ENCODE results near the gene GTF2IRD1. TPM values are rescaled to one million over a fixed set of nuclear protein-coding genes. Genes with fewer than 3 reads are reported as not detected.
"Not testable (repeated sequence)": the region's sequence is repeated elsewhere in the genome, so short reads cannot be mapped to it uniquely, and the experiment has no call there.

GTF2IRD1 gene
- total and polyA plus RNA-seq, 2 of the 4 experiments (the other 2 are of a cell fraction), result 4.1 to 21.9 TPM

DNA sequence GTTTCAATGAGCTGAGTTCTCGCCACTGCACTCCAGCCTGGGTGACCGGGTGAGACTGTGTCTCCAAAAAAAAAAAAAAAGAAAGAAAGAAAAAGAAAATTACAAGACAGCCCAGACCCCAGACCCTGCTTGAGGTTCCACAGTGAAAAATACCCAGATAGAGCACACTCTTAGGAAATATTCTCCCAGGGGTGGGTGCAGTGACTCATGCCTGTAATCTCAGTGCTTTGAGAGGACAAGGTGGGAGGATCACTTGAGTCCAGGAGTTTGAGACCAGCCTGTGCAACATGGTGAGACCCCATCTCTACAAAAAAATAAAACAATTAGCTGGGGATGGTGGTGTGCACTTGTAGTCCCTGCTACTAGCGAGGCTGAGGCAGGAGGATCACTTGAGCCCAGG lies 41.1 kb upstream of the GTF2IRD1 start:
- DNase-seq, result peak; percentile 46
- H2BK5ac ChIP-seq (ENCODE audit: low read depth, low read length, poor library complexity, severe bottlenecking), result no peak overlapping the region
- no peak overlapping the region for H4K5ac ChIP-seq (ENCODE audit: low read depth, low read length)
- H3K23ac ChIP-seq (ENCODE audit: low read depth, low read length), result no peak overlapping the region
- TF ChIP-seq CEBPB (IDR thresholded peaks at IDR 0.05; ENCODE audit: low read depth, low read length) (0 out of 2 replicates have a peak, but pooled peaks have one; percentile 15), NFE2L2 (IDR thresholded peaks at IDR 0.05; ENCODE audit: low read depth, low read length) (no peak), FOS (IDR thresholded peaks at IDR 0.05; ENCODE audit: low read depth, low read length) (0 out of 2 replicates have a peak, but pooled peaks have one; percentile 20)
- POLR2A ChIA-PET (ENCODE audit: unreplicated experiment), result no interaction called here
- in situ Hi-C loops (cut with MboI; ENCODE audit: low sequenced_read_pairs), result no loop called here
- H3K9me1 ChIP-seq (ENCODE audit: insufficient read depth, low read length), result no peaks in the 10 kb centered on the region
- no peak overlapping the region for H3K4me3 ChIP-seq (ENCODE audit: insufficient read depth, low read depth, low read length)
- H3K9ac ChIP-seq (ENCODE audit: low read depth, low read length), result no peak overlapping the region
- intact Hi-C loops (cut with micrococcal nuclease), result loop anchor here (10.0 kb wide), 1 partner anchor 262 kb away; no protein-coding TSS in a partner anchor
- WGBS, 2 experiments (ENCODE audit: extremely low coverage in 2 of 2, insufficient read length in 1 of 2), result 80% methylated on average over 1 of the region's 3 CpGs; no CpG with 5 or more reads in 1 of the 2 experiments
- H3K18ac ChIP-seq (ENCODE audit: low read depth, low read length), result no peak overlapping the region
- peaks cover 1% of the 10 kb centered on the region; the same call in 1 of the 2 replicates for H3K4me1 ChIP-seq (ENCODE audit: control insufficient read depth, insufficient read depth, low read length)
- H2BK20ac ChIP-seq (ENCODE audit: low read depth, low read length), result no peak overlapping the region
- no peak overlapping the region for H2AK5ac ChIP-seq (ENCODE audit: low read depth, low read length)
- no peaks in the 10 kb centered on the region for H3K36me3 ChIP-seq (ENCODE audit: control insufficient read depth, insufficient read depth, low read length)
- H2AK9ac ChIP-seq (replicated peaks; ENCODE audit: low read depth, low read length, poor library complexity), result no peak overlapping the region
- H4K20me1 ChIP-seq (ENCODE audit: insufficient read depth, low read length), result no peaks in the 10 kb centered on the region; the same call in 1 of the 2 replicates
- no TSS peak for BruUV-seq (replicated peaks)
- H3K27me3 ChIP-seq (ENCODE audit: control insufficient read depth, insufficient read depth, low read length), result no peaks in the 10 kb centered on the region
- no peak overlapping the region for H3K27ac ChIP-seq (ENCODE audit: insufficient read depth, low read length)
- H3K4me2 ChIP-seq (ENCODE audit: low read depth, low read length), result no peak overlapping the region
- no peak overlapping the region for H2BK120ac ChIP-seq (ENCODE audit: low read depth, low read length)
- no peak overlapping the region for H2BK15ac ChIP-seq (ENCODE audit: low read depth, low read length)
- dilution Hi-C loops (cut with HindIII; ENCODE audit: low sequenced_read_pairs, unreplicated experiment), result no loop called here
- no peak overlapping the region for H3K56ac ChIP-seq (ENCODE audit: extremely low read depth, insufficient read depth, low read length)
- CTCF ChIA-PET, result interaction anchor here (1.9 kb wide), 1 partner anchor 154 kb away, joined by 5 read pairs; no protein-coding TSS in a partner anchor
- H4K91ac ChIP-seq (ENCODE audit: insufficient read depth, low read depth, low read length), result no peak overlapping the region
- no peaks in the 10 kb centered on the region for H3K79me1 ChIP-seq (ENCODE audit: low read depth in 1 of 2, low read length in 2 of 2)
- H3K4ac ChIP-seq (ENCODE audit: low read depth, low read length), result no peak overlapping the region
- no peak overlapping the region for H2AFZ ChIP-seq (replicated peaks; ENCODE audit: low read length, poor library complexity)
- no peak overlapping the region for H4K8ac ChIP-seq (ENCODE audit: low read depth in 2 of 2, low read length in 2 of 2)
- H3K9me3 ChIP-seq (ENCODE audit: control insufficient read depth, insufficient read depth, low read length), result no peaks in the 10 kb centered on the region
- no peak overlapping the region for H3K14ac ChIP-seq (replicated peaks; ENCODE audit: low read depth, low read length)
- no peak for ATAC-seq (ENCODE audit: low read depth)

DNA sequence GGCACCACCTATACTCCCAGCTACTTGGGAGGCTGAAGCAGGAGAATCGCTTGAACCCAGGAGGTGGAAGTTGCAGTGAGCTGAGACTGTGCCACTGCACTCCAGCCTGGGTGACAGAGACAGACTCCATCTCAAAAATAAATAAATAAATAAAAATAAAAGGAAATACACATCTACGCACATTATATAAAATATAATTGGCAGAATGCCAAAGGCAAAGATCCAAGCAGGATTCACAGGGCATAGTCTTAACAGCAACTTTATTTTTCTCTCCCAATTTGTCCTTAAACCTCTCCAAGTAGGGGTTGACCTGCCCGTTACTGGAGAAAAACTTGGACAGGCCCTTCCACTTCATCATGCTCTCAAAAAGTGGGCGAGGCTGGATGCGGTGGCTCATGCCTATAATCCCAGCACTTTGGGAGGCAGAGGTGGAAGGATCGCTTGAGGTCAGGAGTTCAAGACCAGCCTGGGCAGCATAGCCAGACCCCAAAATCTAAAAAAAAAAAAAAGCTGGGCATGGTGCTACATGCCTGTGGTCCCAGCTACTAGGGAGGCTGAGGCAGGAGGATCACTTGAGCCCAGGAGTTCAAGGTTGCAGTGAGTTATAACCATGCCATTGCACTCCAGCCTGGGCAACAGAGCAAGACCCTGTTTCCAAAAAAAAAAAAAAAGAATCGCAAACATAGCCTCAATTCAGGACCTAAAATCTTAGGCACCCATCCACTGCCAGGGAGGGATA lies 38.9 kb upstream of the GTF2IRD1 start:
- H3K23ac ChIP-seq (ENCODE audit: low read depth, low read length); H3K4me3 ChIP-seq (ENCODE audit: insufficient read depth, low read depth, low read length); H2BK20ac ChIP-seq (ENCODE audit: low read depth, low read length); BruUV-seq (replicated peaks); H3K9me3 ChIP-seq (ENCODE audit: control insufficient read depth, insufficient read depth, low read length); CTCF ChIA-PET; ATAC-seq (ENCODE audit: low read depth); H4K5ac ChIP-seq (ENCODE audit: low read depth, low read length); H3K36me3 ChIP-seq (ENCODE audit: control insufficient read depth, insufficient read depth, low read length); H3K4me1 ChIP-seq (ENCODE audit: control insufficient read depth, insufficient read depth, low read length); H3K9ac ChIP-seq (ENCODE audit: low read depth, low read length); H3K27ac ChIP-seq (ENCODE audit: insufficient read depth, low read length); H3K4me2 ChIP-seq (ENCODE audit: low read depth, low read length); in situ Hi-C loops (cut with MboI; ENCODE audit: low sequenced_read_pairs); dilution Hi-C loops (cut with HindIII; ENCODE audit: low sequenced_read_pairs, unreplicated experiment); DNase-seq; H3K56ac ChIP-seq (ENCODE audit: extremely low read depth, insufficient read depth, low read length); H3K79me1 ChIP-seq (ENCODE audit: low read depth in 1 of 2, low read length in 2 of 2); H2BK5ac ChIP-seq (ENCODE audit: low read depth, low read length, poor library complexity, severe bottlenecking); H3K14ac ChIP-seq (replicated peaks; ENCODE audit: low read depth, low read length); H3K18ac ChIP-seq (ENCODE audit: low read depth, low read length); H3K4ac ChIP-seq (ENCODE audit: low read depth, low read length); H3K9me1 ChIP-seq (ENCODE audit: insufficient read depth, low read length); H2BK120ac ChIP-seq (ENCODE audit: low read depth, low read length); H2AFZ ChIP-seq (replicated peaks; ENCODE audit: low read length, poor library complexity); H2AK9ac ChIP-seq (replicated peaks; ENCODE audit: low read depth, low read length, poor library complexity); H4K8ac ChIP-seq (ENCODE audit: low read depth in 2 of 2, low read length in 2 of 2); H3K27me3 ChIP-seq (ENCODE audit: control insufficient read depth, insufficient read depth, low read length); POLR2A ChIA-PET (ENCODE audit: unreplicated experiment); H4K20me1 ChIP-seq (ENCODE audit: insufficient read depth, low read length); H2AK5ac ChIP-seq (ENCODE audit: low read depth, low read length); H2BK15ac ChIP-seq (ENCODE audit: low read depth, low read length); H4K91ac ChIP-seq (ENCODE audit: insufficient read depth, low read depth, low read length): not testable (repeated sequence)
- intact Hi-C loops (cut with micrococcal nuclease), result loop anchor here (10.0 kb wide), 1 partner anchor 260 kb away; no protein-coding TSS in a partner anchor
- WGBS, 2 experiments (ENCODE audit: extremely low coverage in 2 of 2, insufficient read length in 1 of 2), result no CpG with 5 or more reads among the region's 7 CpGs

Measured in IMR-90 (cell line).